Measurements from ENCODE around the gene CIAO3.

Gene CIAO3

GRCh38 chr16:721765-722540 is 18.8 kb downstream of the CIAO3 start:
- DNase-seq = no peak

DNA sequence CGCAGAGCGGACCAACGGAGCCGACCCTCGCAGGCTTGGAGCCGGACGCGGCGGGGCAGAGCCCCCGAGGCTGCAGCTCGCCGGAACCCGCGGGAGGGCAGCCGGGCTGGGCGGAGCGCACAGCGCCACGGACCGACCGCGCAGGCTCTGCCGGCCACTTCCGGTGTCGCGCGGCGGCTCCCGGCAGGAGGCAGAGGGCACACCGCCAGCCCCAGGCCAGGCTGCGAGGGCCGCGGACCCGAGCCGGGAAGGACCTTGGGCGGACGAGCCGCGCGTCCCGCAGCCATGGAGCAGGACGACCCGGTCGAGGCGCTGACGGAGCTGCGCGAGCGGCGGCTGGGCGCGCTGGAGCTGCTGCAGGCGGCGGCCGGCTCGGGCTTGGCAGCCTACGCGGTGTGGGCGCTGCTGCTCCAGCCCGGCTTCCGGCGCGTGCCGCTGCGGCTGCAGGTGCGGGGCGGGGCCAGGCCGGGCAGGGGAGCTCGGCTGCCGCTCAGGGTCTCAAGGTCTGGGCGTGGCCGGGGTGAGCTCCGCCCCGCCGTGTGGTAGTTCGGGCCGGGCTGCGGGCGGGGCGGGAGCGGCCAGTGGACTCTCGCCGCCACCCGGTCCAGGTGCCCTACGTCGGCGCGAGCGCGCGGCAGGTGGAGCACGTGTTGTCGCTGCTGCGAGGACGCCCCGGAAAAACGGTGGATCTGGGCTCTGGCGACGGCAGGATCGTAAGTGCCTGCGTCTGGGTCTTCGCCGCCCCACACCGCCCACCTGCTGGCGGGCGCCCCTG is 19.6 kb downstream of the CIAO3 start, which contains the start of gene ANTKMT:
Gene ANTKMT (plus strand): TSS at position 157 of the 775 bp plus-strand sequence. CDS start 129 bp downstream, at position 286.
- DNase-seq = peak; percentile 75

DNA sequence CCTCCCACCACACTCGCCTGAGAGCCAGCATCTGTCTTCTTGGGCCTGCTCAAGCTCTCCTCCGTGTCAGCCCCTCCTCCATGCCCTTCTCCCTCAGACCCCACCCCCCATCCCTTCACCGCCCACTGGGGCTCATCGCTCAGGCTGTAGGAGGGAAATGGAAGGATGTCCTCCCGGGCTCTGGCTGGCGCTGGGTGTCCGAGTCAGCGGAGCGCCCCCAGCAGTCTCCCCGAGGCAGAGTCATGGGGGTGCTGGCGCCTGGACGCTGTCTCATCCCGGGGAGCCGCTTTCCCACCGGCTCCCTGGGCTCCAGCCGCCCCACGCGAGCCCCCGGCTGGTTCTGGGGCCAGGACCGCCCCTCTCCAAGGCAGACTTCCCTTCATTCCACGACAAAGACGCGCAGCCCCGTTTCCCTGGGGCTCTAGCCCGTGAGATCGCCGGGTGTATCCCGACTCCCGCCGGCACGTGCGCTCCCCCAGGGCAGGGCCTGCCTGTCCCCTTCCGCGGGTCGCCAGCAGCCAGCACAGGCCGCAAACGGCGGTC is 20.3 kb downstream of the CIAO3 start:
- DNase-seq = peak; percentile 48

DNA sequence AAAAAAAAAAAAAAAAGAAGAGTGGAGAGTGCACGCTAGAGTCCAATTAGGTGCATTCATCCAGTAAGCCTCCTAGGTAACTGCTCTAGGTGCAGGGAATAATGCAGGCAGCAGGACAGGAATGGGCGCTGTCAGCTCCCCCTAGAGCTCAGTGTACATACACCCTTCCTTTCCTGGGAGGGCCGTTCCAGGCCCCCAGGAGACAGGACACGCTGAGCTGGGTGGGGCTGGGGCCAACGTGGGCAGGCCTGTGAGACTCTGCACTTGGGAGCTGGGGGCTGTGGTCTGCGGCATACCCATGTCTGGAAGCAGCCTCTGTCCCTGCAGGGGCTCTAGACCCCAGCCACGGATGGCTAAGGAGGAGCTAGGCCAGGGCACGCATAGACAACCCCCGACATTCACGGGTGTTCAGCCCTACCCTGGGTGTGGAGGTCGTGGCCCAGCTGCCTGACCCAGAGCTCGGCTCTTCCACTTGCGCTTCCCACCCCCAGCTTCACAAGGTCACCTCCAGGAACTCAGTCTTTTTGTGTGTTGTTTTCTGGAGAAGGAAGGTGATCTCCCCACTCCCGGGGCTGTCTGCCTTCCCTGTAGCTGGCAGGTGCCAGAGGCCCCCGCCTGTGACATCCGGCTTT is 20.9 kb downstream of the CIAO3 start:
- DNase-seq = no peak

- no peak for DNase-seq
Observed at GRCh38 chr16:718922-719321, 21.9 kb downstream of the CIAO3 start.

- DNase-seq = no peak
Observed at GRCh38 chr16:718389-718788, 22.4 kb downstream of the CIAO3 start.

GRCh38 chr16:717450-718245 is 23.1 kb downstream of the CIAO3 start:
- no peak for DNase-seq

DNA sequence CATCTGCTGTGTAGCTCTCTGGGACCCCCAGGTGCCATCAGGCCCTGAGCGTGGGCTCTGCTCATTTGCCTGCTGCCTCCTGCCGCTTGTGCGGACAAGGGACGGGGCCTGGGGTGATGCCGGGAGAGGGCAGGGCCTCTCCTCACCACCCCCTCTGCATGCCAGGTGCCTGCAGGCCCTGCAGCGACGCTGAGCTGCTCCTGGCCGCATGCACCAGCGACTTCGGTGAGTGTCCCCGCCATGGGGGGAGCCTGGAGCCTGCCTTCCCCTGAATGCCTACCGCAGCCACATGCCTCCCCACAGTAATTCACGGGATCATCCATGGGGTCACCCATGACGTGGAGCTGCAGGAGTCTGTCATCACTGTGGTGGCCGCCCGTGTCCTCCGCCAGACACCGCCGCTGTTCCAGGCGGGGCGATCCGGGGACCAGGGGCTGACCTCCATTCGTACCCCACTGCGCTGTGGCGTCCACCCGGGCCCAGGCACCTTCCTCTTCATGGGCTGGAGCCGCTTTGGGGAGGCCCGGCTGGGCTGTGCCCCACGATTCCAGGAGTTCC is 23.9 kb downstream of the CIAO3 start:
- DNase-seq = no peak

- no peak for DNase-seq
Observed at GRCh38 chr16:716200-716568, 24.6 kb downstream of the CIAO3 start.

- no peak for DNase-seq
Observed at GRCh38 chr16:715477-716199, 25.2 kb downstream of the CIAO3 start.

DNA sequence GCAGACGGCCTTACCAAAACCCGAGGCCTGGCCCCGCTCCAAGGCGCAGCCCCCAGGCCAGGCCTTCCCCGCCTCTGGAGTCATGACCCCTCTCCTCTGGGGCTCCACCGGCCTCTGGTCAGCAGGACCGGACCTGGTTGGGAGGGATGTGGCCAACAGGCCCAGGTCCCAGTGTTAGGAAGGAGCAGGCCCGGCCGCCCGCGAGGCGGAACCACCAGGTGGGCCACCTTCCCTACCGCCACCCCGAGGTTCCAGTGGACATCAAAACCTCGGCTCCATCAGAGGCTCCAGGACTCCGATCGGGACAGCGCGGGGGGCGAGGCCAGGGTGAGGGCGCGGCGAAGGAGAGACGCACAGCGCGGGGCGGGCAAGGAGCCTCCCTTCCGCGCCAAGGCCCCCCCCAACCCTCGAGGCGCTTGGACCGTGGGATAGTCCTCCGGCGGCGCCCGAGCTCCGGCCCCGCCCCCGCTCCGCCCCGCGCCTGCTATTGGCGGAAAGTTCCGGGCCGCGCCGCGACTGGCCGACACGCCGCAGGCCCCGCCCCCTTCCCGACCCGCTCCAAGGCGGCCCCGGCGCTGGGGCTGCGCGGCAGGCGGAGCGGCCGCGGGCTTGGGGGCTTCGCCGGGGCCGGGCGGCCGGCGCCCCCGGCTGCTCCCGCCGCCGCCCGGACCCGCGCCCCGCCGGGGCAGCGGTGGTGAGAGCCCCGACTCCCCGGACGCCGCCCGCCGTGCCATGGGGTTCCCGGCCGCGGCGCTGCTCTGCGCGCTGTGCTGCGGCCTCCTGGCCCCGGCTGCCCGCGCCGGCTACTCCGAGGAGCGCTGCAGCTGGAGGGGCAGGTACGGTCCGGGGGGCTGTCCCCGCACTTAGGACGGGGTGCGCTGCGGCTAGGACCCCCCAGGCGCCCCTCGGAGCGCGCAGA is 26.0 kb downstream of the CIAO3 start, which contains the start of gene METRN:
Gene METRN (plus strand): TSS at position 561 of the 919 bp plus-strand sequence. CDS start 172 bp downstream, at position 733.
- peak; percentile 92 for DNase-seq

DNA sequence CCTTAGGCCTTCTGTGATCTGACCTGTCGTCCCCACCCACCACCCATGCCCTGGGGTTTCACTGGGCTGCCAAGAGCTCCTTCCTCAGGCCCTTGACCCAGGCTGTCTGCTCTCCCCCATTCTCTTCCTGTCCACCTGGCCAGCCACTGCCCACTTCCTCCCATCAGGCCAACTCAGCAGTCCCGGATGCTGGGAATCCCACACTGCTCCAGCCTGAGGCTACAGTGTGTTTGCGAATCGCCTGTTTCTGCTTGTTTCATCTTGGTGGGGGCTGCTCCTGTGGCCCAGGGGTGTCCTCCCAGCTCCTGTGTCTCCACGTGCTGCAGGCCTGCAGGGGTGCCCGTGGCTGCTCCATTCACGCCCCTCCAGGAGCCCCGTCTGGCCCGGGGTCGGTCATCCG is 26.7 kb downstream of the CIAO3 start:
- no peak for DNase-seq

- peak; percentile 53 for DNase-seq
Observed at GRCh38 chr16:712740-713250, 28.0 kb downstream of the CIAO3 start.

- peak; percentile 86 for DNase-seq
Observed at GRCh38 chr16:711548-712320, 29.1 kb downstream of the CIAO3 start.

DNA sequence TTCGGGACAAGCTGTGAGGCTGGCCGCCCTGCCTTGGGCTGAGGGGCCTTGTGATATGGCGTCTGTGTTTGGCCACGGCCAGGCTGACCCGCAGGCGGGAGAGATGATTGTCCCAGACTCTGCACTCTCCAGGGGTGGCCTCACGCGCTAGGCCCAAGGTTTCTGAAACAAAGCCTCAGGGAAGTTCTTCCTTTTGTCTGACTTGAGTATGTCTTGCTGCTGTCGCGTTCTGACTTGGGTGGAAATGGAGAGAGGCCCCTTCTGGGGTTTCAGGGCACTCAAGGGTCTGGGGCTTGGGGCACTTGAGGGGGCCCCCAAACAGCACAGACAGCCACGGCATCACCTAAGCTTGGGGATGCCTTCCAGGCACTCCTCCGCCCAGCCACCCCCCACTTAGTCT is 29.7 kb downstream of the CIAO3 start:
- no peak for DNase-seq

- no peak for DNase-seq
Observed at GRCh38 chr16:710500-711075, 30.2 kb downstream of the CIAO3 start.

DNA sequence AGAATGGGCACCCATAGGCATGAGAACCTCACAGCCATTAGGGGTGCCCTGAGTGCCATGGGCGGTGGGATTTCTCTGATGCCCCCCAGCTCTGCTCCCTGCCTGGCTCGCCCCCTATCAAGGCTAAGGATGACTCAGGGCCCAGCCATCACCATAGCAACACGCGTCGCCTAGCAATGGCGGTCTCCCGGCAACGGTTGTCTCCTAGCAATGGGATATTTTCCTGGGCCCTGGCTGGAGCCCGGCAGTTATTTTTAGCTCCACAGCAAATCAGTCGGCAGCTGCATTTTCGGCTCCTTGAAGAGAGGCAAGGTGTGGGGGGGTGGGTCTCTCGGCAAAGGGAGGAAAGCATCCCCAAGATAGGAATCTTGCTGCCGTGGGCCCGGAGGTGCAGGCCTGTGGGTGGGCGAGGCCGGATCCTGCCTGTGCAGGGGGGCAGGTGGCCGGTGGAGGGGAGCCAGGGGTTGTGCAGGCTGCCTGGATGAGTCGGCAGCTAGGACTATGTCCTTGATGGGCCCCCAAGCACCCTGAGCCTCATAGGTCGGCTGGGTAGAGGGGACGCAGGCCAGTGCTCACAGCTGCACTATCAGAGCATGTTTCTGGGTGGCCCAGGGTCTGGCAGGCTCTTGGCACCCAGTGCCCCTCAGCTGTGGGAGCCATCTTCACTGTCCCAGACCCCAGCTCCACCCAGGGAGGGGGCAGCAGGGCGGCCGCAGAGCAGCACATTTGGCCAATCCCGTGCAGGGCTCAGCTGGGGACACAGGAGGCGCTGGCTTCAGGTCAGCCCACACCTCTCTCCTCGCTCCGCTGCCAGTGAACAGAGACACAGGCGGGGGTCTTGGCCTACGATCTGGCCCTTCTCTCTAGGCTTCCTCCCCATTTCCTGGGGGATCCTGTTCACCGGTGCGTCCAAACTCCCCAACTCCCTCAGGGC is 31.0 kb downstream of the CIAO3 start:
- no peak for DNase-seq

- DNase-seq = no peak
Observed at GRCh38 chr16:708959-709358, 31.8 kb downstream of the CIAO3 start.

Measured in activated CD8-positive, alpha-beta memory T cell treated with anti-CD3 and anti-CD28 coated beads, Interleukin-2, amount 50 U/mL, for 4 hours (primary cell).